Omental fat pad (tissue), 4 donors: ENCODE results near the gene SNX27. TPM values are rescaled to one million over a fixed set of nuclear protein-coding genes. Genes with fewer than 3 reads are reported as not detected.
"Not testable (repeated sequence)": the region's sequence is repeated elsewhere in the genome, so short reads cannot be mapped to it uniquely, and the experiment has no call there.

Experiments used
- ATAC-seq: fragments of 150-250 bp; one replicate; pipeline ENCODE4 v1.9.1; 2016; ENCODE audit warnings: mild to moderate bottlenecking, moderate library complexity; ENCODE audit not compliant: low FRiP score
- DNase-seq: peaks from one replicate; pipeline ENCODE4 v3.0.0-alpha.2; 2019; ENCODE audit warnings: low spot score
- total RNA-seq, 4 donors: library from RNA; depleted of rRNA; stranded (reverse); fragments of >200 nt; gene quantifications; one replicate each; pipeline ENCODE4 v1.1.0, GENCODE V29; 2016
- TF ChIP-seq, protein P1 (sequence below), 3 donors: fragments of 450-650 bp; IDR thresholded peaks; one replicate each; pipeline ENCODE4 v1.5.1; 2016 to 2017; ENCODE audit warnings: antibody characterized with exemption in 3 of 3, mild to moderate bottlenecking in 3 of 3, moderate library complexity in 2 of 3

Gene SNX27
- total RNA-seq, 4 donors from 2014 or later = 21.3 to 41.9 (median 33.6) TPM

DNA sequence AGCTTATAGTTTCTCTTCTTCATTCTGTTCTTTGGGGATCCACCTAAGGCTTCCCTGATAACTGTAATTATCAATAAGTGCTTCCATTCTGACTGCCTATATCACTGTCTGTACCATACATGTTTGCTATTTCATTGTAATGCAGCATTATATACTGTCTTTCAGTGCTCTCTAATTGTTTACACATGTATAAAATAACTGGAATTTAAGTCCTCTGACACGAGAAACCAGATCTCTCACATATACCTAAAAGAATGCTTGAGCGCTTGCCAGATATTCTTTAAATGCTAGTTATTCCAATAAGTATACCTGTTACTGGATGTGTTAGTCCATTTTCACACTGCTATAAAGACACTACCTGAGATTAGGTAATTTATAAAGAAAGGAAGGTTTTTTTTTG lies 70.1 kb downstream of the SNX27 start:
- TF ChIP-seq, protein P1, sequence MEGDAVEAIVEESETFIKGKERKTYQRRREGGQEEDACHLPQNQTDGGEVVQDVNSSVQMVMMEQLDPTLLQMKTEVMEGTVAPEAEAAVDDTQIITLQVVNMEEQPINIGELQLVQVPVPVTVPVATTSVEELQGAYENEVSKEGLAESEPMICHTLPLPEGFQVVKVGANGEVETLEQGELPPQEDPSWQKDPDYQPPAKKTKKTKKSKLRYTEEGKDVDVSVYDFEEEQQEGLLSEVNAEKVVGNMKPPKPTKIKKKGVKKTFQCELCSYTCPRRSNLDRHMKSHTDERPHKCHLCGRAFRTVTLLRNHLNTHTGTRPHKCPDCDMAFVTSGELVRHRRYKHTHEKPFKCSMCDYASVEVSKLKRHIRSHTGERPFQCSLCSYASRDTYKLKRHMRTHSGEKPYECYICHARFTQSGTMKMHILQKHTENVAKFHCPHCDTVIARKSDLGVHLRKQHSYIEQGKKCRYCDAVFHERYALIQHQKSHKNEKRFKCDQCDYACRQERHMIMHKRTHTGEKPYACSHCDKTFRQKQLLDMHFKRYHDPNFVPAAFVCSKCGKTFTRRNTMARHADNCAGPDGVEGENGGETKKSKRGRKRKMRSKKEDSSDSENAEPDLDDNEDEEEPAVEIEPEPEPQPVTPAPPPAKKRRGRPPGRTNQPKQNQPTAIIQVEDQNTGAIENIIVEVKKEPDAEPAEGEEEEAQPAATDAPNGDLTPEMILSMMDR (IDR thresholded peaks at IDR 0.05) = no peak
- DNase-seq (no peak), ATAC-seq (no peak)

DNA sequence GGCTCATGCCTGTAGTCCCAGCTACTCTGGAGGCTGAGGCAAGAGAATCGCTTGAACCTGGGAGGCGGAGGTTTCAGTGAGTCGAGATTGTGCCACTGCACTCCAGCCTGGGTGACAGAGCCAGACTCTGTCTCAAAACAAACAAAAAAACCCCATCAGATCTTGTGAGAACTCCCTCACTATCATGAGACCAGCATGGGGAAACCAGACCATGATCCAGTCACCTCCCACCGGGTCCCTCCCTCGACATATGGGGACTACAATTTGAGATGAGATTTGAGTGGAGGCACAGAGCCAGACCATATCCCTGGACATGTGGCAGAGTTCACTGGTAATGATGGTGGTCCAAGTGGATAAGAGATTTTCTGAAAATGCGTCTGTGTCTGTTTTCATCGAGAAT lies 71.1 kb downstream of the SNX27 start:
- ATAC-seq, DNase-seq: not testable (repeated sequence)

DNA sequence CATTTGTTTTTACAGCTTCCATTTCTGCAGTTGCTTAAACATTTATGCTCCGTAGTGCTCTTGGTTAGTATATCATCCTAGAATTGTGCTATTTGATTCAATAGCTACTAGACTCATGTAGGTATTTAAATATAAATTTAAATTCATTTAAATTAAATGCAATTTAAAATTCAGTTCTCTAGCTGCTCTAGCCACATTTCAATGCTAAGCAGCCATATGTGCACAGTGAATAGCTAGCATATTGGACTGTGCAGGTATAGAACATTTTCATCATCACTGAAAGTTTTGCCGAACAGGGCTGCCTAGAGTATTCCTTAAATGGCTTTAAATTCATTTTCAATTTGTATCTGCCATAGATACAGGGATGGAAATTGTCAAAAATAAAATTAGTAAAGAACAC lies 72.3 kb downstream of the SNX27 start:
- ATAC-seq (no peak), DNase-seq (no peak)
- TF ChIP-seq, protein P1 (IDR thresholded peaks at IDR 0.05) = no peak

DNA sequence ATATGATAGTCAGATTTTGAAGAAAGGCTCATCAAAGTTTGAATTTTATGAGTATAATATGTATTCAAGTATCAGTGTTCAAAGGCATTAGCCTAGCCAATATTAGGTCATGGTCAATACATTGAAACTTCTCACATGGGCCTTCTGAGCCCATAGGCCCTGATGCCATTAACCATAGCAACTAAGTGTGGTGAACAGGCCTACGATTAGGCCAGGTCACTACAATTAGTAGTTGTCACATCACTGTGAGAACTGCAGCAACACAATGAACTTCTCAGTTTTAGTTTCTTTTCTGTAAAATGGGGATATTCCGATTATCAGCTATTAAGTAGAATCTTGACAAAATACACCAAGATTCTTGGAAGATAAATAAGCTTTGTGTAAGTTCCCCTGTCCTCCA lies 74.7 kb downstream of the SNX27 start:
- no peak for ATAC-seq
- TF ChIP-seq, protein P1 (IDR thresholded peaks at IDR 0.05) = no peak
- no peak for DNase-seq

GRCh38 chr1:151689494-151689893 lies 77.6 kb downstream of the SNX27 start:
- ATAC-seq = no peak
- DNase-seq = no peak
- TF ChIP-seq, protein P1 (IDR thresholded peaks at IDR 0.05) = no peak

DNA sequence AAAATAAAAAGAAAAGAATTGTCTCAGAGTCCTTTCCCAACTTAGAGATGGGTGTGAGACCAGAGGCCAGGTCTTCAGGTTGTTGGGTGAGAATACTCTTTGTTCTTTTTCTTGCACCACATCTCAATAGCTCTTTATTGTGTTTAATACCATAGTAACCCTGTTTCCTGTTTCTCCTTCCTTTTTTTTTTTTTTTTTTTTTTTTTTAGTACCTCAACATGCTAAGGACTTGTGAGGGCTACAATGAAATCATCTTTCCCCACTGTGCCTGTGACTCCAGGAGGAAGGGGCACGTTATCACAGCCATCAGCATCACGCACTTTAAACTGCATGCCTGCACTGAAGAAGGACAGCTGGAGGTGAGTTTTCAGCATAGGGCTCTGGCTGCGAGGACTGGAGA lies 80.4 kb downstream of the SNX27 start:
- ATAC-seq (no peak), DNase-seq (no peak)

DNA sequence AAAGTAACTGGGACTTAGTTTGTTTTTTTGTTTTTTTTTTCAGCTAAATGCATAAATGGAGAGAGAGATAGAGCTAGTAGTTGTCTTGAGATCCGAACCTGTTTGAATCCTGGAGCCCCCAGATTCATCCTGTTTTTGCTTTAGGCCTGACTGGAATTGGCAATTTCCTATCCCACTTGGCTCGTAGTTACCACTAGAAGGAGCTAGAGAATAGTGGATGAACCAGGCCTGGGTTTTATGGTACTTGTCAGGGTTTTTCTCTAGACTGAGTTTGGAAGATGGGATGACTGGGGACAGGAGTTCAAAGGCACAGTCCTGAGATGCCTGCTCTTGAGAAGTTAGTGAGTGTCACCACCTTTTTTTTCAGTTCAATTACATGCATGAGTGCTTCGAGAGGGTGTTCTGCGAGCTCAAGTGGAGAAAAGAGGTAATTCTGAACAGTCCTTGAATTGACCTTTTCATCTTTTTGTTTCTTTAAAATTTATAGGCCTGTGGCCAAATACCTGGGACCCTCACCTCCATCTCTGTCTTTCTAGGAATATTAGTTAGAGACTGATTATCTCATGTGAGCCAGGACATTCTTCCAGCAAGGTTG lies 81.3 kb downstream of the SNX27 start:
- ATAC-seq (no peak), DNase-seq (no peak)
- TF ChIP-seq, protein P1 (IDR thresholded peaks at IDR 0.05) = no peak

More for the DNA sequence above, 80.4 kb downstream of the SNX27 start:
- TF ChIP-seq, protein P1 (IDR thresholded peaks at IDR 0.05) = no peak
